ENCODE data around the gene U2AF1.
"Not testable (repeated sequence)": the region's sequence is repeated elsewhere in the genome, so short reads cannot be mapped to it uniquely, and the experiment has no call there.

Gene U2AF1

GRCh38 chr21:43076023-43076637, 31.2 kb downstream of the U2AF1 start:
- not testable (repeated sequence) for DNase-seq

DNA sequence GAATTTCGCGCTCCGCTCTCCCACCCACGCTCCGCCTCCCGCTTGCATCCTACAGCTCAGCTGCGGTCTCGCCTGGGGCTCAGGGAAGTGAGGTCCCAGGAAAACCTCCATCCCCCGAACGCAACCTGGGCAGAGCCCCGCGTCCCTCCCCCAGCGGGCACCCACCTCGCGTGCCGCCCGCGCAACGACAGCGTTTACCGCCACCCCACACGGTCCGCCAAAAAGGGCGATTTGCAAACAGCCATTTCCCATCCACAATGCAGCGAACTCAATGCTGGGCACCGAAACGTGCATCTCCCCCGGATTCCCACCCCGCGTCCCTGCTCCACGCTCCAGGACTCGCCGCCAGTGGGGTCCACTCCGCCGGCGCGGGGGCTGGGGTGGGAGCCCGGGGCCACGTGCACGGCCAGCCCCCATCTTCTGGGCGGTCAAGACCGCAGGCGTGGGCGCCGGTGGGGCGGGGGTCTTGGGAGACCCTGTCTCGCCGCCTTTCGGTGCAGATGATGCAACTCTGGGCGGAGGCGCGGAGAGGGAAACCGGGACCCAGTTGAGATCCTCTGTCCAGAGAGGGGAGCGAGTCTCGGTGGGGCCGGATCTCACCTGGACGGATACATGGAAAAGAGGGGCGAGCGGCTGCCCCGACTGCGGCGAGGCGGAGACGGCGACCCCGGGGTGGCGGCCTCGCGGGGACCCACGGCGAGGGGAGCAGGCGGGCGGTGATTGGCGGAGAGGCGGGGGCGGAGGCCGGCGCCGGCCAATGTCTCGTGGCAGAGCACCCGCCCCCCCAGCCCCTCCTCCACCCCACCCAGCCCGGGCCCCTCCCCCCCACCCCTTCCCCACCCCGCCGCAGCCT, 32.0 kb downstream of the U2AF1 start, which contains the start of gene CBS:
CBS (minus strand) TSS at position 666 of the 853 bp plus-strand sequence. CDS start 3,642 bp downstream, outside the sequence.
- DNase-seq, result not testable (repeated sequence)

DNA sequence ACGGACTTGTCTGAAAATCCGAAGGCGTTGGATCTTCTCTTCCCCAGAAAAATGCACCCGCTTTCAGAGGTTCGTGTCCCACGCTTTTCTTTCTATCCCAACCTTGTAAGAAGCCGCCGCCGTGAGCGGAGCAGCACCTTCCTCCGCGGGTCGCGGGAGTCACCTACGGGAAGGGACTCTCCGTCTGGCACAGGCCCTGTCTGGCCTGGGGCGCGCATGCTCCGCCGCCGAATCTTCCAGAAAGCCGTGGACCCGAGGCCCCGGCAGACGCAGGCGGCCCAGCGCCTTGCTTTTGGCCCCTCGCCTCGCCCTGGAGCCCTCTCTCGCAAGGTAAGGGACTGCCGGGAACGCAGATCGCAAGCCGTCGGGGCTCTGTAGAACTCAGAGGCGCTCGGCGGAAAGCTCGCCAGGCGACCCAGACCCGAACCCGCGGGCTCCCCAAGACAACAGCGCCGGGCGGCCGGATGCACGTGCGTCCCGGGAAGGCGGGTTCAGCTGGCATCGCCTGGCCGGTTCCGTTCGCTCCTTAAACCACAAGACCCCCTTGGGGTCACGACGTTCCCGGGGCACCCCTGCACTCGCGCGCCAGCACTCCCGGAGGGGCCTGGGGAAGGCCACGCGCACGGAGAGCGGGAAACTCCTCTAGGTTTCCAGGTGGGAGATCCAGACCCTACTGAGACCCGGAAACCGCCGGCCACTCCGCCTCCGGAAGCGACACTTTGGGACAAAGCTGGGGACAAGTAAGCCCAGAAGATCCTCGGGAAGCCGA, 32.8 kb downstream of the U2AF1 start:
- DNase-seq, result not testable (repeated sequence)

DNA sequence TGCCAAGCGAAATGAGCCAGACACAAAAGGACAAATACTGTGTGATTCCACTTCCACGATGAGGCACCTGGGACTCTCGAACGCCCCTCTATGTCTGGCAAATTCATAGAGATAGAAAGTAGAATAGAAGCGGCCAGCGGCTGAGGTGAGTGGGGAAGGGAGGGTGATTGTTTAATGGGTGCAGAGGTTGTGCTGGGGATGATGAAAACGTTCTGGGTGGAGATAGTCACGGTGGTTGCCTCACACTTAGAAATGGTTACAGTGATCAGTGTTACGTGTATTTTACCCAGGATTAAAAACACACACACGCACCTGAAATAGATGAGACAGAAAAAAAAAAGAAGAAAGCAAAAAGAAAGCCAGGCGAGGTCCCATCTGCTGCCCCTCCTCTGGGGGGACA, 34.6 kb downstream of the U2AF1 start:
- not testable (repeated sequence) for DNase-seq

DNA sequence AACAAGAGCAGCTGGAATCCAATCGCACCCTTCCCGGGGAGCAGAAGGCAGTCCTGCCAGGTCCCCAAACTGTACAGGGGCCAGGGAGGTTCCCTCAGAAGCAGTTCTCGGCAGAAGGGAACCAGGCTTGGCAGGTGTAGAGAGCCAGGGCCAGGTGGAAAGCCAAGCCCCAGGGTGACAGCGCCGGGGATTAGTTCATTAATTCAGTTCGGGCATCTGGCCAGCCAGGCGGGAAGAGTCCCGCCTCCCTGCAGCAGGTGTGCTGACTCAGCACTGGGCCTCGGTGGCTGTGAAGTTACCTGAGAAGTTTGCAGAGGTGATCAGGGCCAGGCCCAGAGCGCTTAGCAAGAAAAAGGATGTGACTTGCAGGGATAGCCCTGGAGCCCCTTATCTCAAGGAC, 37.7 kb downstream of the U2AF1 start:
- not testable (repeated sequence) for DNase-seq

GRCh38 chr21:43068065-43068464, 39.3 kb downstream of the U2AF1 start:
- DNase-seq, result not testable (repeated sequence)

GRCh38 chr21:43066690-43067089, 40.7 kb downstream of the U2AF1 start:
- not testable (repeated sequence) for DNase-seq

DNA sequence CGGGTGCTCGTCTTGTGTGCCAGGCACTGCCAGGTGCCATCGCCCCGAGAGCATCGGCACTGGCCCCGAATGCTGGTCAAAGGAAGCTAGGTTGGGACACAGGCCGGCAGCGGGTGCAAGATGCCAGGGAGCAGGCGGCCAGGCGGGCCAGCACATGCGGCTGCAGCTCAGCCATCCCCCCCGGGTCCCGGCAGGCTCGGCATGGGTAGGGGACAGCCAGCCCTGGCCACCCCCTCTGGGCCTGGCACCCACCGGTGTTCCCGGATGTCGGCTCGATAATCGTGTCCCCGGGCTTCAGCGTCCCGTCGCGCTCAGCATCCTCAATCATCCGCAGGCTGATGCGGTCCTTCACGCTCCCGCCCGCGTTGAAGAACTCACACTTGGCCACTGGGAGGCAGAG, 41.4 kb downstream of the U2AF1 start:
- not testable (repeated sequence) for DNase-seq

DNA sequence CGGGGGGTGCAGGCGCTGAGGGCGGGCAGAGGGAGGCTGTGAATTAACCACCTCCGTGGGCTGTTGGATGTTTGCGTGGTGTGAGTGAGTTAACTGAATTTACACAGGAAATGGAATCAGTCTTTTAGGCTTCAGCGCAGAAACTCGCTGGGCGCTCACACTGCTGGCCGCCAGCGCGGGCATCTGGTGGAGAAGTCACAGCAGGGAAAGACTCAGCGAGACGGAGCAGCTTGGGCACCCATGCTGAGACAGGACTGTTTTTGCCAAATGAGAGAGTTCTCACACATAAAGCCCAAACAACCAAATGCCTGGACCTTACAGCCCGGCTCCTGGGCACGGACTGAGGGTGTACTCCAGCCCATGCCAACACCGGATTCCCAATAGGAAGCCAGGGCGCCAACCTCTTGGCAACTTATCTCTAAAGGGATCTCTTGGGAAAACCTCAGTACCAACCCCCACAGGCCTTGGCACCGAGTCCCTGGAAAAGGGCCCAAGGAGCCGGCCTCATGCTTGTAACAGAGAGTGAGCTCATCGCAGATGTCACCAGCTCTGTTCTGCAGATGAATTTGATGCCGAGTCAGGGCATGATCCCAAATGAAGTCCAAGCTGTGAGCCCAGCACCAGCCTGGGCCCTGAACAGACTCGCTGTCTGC, 43.0 kb downstream of the U2AF1 start:
- not testable (repeated sequence) for DNase-seq

DNA sequence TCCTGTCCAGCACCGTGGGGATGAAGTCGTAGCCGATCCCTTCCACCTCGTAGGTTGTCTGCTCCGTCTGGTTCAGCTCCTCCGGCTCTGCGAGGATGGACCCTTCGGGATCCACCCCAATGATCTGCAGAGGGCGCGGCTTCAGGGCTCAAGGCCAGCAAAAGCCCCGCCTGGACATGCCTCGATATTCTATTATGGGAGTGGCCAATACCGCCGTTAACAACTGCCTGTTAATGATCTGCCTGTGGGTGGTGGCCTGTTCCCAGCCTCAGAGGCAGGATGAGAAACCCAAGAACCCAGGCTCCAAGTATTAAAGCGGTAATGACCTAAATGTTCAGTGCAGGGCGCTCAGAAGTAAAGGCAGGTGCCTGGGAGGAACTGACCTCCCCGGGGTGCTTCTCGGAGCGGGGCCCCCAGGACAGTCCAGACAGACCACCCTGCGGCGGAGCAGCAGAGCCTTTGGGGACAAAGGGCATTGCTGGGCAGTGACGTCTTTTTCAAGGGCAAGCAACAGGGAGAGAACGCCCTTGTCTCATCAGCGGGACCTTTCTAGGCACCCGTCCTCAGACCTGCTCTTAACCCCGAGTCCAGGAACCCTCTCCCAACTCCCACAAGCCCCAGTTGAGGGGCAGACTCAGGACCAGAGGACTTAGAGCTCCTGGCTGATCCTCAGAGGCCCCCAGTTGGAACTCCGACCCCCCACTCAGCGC, 44.3 kb downstream of the U2AF1 start:
- DNase-seq, result not testable (repeated sequence)

- not testable (repeated sequence) for DNase-seq
Observed at GRCh38 chr21:43053112-43053511, 54.3 kb downstream of the U2AF1 start.

- not testable (repeated sequence) for DNase-seq
Observed at GRCh38 chr21:43045876-43046821, 61.2 kb downstream of the U2AF1 start.

- not testable (repeated sequence) for DNase-seq
Observed at GRCh38 chr21:43045165-43045875, 62.0 kb downstream of the U2AF1 start.

GRCh38 chr21:43044547-43044946, 62.8 kb downstream of the U2AF1 start:
- not testable (repeated sequence) for DNase-seq

GRCh38 chr21:43043291-43043690, 64.1 kb downstream of the U2AF1 start:
- DNase-seq, result not testable (repeated sequence)

All from NCI-H774 (cell line).